DMS114 treated with DMSO at 0.1 percent for 48 hours (cell line): ENCODE measurements around the gene STXBP6.
"Not testable (repeated sequence)": the region's sequence is repeated elsewhere in the genome, so short reads cannot be mapped to it uniquely, and the experiment has no call there.

Source experiments
- DNase-seq: peaks from one replicate; lab custom pipeline; 2025; ENCODE audit not compliant: unreplicated experiment; lab: John Stamatoyannopoulos, UW

The STXBP6 gene

DNA sequence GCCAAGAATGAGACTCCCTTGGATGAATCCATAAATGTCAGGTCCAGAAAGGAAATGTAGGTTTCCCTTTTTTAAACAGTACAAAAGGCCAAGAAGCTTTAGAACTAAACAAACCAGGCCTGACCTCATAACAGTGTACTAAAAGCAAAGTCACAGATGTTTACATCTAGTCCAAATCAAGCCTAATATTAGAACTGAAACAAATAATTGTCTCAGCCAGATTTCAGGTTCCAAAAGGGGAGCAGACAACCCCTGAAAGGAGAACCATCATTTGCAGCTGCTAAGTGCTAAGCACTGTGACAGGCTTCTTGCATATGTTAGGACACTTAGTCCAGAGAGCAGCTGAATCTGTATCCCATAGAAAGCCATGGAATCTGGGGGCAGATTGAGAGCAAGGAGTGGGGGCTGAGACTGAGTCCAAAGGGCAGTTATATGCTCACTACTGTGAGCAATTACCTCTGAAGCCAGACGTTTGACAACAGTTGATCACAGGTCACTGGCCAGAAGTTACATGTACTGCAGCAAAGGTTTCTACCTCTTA, 90.1 kb downstream of the STXBP6 start:
- DNase-seq: no peak

DNA sequence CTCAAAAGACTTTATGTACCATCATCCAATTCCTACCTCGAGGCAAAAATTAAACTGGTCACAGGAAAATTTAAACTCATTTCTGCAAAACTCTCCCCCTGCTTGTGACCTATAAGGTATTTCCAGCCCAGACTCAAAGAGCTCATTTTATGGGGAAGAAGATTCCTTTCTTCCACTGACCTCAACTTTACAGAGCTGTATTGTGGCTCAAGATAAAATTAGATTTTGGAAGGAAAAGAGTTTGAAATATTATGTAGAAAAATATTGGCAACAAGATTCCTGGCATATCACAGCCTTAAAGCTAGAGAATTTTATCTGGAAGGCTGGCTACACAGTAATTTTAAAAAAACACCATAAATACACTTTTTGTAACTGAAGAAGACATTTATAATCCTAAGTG, 91.7 kb downstream of the STXBP6 start:
- no peak for DNase-seq

DNA sequence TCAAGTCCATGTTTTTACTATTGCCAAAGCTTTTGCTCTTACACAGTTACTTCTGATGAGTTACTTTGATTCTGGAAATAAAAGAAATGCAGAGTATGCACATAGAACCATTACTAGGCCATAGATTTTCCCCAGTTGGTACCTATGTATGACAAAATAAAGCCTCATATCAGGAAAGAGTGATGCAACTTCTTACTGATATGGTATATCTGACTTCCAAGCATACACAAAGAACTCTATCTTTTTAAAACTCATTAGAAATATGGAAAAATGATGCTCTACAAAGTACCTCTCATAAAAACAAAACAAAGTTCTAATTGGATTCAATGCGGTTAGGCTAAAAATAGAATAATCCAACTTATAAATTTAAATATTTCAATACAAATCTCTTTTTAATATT, 92.1 kb downstream of the STXBP6 start:
- no peak for DNase-seq

DNA sequence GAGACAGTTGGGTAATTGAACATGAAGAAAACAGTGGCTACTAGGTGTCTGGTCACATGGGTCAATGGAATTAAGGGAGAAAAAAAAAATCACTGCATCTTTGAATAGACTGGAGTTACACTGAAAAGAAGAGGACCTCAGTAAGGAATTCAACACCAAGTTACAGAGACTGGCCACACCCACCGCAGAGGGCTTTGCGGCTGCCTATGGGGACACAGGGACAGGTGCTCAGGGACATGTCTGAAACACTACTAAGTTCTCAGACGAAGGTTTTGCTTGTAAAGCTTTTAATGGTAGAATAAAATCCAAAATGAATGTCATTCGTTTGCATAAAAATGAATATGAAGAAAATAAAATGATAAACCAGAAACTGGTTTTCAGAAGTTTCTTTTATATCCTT, 93.8 kb downstream of the STXBP6 start:
- DNase-seq: no peak

DNA sequence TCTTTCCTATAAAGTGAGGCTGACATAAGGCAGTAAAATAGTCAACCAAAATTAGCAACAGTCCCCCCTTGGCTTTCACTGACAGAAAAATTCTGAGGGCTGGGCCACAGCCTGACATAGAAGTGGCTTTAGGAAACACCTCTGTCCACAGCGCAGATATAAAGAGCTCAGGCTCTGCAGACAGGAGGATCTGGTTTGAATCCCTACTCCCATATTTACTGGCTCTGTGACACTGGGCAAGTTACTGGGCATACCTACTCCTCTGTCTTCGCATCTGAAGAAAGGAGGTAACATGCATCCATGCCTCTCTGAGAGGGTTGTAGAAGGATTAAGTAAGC, 95.3 kb downstream of the STXBP6 start:
- DNase-seq: no peak

DNA sequence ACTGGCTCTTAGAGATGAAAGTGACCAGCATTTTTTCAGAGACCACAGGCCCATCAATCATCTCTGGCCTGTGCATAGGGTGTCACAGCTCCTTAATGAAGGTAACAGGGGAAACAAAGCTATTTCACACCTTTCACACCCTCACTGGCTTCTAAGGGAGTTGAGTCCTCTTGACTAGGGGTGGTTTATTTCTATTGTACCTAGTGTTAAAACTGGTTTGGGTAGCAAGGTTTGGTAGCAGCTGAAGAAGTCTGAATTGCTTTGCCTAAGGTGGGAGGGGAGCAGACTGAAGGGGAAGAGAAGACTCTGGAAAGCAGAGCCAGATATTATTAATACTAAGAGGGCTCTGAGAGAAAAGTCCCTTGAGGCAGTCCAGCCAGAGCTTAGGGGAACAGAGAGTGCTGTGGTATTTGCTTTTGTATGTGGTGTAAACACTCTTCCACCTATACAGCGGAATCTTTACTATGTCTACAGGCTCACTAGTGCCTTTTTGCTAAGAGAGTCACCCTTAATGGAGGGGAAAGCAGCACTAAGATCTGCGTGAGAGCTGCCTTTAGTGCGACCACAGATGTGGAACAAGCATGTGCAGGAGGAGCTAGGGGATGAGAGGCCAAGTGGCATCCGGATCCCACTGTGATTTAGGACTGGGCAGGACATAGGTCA, 95.8 kb downstream of the STXBP6 start:
- DNase-seq: no peak

DNA sequence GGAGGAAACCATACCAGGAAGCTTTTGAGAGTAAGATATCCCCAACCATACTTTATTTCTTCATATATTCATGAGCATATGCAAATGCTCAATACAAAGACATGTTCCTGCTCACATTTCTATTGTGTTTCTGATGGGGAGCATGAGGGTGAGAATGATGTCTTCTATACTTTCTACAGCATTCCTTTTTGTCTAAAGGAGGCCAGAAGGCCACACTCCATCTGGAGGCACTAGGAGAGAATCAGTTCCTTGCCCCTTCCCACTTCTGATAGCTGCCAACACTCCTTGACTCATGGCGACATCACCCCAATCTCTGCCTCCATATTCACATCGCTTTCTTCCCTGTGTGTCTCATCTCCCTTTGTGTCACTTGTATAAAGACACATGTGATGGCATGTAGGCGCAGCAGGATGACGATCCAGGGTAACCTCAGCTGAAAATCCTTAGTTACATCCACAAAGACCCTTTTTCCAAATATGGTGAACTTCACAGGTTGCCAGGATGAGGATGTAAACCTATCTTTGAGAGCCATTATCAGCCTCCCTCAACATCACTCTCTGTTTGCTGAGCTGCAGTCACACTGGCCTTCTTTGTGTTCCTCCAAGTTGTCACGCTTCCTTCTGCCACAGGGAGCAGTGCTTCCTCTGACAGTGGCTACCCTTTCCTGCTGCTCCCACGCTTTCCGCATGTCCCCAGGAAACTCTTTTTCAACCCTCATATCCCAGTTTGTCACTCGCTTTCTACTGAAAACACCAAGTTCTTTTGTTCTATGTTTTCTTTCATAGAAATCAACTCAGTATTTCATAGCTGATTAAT, 96.9 kb downstream of the STXBP6 start:
- DNase-seq: no peak

DNA sequence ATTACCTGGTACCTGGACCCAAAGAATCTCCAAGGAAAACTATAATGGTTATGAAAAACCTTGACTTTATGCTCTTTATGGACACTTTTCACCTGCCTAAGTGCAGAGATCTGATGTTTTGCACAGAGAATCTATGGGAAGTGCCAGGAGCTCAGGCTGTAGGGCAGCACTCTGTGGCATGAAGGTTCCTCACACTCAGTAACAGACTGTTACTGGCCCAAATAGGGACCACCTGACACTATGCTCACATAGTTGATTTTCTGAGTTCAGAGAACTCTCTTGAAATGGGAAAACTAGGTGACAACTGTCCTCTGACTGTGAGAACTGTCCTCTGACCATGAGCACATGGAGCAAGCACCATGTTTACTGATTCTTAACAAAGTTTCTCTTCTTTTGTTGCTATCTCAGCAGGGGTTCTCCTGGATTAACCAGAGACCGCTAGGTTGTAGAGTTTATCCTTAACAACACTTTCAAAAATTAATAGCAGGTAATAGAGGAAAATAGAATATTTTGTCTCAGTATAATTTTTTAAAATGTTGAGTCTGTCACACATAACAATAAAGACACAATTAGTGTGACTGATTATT, 101.6 kb downstream of the STXBP6 start:
- DNase-seq: no peak

DNA sequence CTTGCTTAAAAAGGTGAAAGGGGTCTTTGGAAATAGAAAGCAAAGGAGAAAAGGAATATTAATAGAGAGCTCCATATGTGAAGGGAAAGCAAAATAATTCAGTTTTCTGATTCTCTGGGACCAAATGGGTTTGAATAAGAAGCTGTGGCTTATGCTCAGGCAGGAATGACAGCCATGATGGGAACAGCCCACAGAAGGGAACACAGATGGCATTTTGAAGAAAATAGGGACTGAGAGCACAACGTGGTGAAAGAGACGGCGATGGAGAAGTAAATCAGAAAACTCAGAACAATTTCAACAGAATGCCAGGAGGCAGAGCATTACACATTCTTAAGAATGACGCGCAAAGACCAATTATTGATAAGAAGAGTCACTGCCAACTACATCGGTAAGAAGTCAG, 102.8 kb downstream of the STXBP6 start:
- DNase-seq: no peak

DNA sequence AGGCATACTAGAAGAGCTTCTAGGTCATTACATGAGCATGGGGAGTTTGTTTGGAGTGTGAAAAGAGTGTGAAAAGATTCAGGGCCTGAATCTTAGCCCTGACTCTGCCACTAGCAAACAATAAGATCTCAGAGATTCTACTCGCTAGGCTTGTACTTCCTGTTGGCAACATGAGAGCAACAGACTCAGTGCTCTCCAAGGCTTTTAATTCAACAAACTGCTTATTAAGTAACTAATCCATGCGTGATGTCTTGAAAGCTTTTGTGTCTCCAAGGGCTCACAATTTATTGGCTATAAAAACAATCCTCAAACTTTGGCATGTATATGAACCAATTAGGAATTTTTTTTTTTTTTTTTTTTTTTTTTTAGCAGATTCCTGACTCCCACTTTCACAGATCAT, 105.1 kb downstream of the STXBP6 start:
- no peak for DNase-seq

DNA sequence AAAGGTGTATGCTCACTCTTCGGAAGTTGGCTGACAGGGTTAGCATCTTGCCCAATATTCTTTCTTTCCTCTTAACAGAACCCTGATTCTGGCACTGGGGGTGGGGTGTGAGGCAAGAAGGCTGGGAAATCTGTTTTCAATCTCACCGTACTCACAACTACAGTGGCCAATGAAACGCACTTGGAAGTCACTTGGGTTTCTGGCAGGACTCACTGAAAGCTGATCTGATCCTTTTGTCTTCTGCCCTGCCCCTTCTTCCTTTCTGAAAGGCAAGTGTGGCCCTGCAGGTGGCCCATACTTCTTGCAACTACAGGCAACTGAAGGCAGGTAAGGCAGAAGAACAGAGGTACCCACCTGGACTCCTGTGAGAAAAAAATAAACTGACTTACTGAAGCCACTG, 106.9 kb downstream of the STXBP6 start:
- DNase-seq: no peak

DNA sequence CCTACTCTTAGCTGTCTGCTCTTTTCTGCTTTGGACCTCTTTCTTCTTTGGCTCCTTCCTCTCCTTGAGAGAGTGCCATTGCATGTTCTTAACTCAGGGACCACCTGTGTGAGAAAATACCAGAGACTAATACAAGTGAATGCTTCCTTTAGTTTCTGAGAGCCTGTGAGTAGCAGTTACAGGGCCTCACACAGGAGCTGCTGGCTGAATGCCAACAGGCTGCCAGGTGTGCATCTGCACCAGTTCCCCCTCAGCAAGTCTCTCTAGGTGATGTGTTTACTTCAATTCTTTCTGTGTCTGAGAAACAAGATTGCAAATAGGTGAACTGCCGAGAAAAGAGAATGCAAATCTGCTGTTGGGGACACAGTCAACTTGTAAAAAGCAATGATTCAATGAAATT, 108.2 kb downstream of the STXBP6 start:
- no peak for DNase-seq

DNA sequence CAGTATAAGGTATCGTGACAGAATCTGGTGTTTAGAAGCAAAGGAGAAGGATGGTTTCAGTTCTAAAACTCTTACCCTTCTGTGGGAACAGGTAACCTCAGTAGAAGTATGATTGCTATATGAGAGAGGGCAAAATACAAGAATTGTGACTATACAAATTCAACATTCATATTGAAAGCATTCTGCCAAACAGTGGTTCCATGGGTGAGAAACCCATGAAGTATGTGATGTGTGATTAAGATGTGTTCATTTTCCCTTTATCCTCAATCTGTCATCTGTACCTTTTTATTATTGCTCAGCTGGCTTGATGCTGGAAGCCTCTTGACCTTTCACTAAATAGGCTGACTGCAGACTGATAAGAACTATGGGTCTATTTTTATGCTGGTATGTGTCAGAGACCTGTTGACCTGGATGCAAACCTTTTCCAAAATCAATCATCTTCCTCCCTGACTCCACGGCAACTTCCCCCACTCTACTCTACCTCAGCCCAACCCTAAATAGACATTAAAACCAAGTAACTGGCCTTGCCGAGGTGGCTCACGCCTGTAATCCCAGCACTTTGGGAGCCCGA, 109.6 kb downstream of the STXBP6 start:
- no peak for DNase-seq

DNA sequence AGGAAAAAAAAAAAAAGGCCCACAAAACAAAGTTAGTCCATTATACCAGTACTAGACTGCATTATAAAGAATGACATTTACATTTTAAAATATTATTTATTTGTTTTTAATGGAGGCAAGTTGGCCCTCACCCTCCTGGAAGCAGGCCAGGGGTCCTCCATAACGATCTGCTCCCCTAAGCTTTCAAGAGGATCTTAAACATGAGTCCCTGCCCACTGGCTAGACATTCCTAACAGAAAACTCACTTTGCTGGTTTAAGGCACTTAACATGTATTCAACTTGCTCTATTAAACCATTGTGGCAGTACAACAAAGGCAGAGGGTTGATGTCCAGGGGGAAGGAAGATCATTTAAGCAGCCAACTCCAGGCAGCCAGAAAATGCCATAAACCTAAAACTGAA, 111.4 kb downstream of the STXBP6 start:
- no peak for DNase-seq

DNA sequence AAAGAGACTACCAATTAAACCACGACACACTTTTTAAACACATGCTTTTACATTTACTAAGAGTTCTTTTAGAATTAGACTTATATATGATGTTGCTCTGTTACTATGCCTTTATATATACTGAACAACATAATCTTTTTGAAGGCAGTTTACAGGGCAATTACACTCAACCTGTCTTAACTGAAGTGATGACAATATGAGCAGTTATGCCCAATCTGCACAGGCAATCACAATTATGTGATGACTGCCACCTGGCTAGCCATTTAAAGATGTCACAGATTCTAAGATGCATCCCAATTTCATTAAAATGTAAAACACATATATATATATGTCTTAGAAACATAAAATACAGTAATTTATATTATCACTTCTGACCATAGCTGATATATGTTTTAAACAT, 112.6 kb downstream of the STXBP6 start:
- no peak for DNase-seq

DNA sequence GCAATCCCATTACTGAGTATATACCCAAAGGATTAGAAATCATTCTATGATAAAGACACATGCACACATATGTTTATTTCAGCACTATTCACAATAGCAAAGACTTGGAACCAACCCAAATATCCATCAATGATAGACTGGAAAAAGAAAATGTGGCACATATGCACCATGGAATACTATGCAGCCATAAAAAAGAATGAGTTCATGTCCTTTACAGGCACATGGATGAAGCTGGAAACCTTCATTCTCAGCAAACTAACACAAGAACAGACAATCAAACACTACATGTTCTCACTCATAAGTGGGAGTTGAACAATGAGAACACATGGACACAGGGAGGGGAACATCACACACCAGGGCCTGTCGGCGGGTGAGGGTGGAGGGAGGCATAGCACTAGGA, 113.2 kb downstream of the STXBP6 start:
- DNase-seq: not testable (repeated sequence)

DNA sequence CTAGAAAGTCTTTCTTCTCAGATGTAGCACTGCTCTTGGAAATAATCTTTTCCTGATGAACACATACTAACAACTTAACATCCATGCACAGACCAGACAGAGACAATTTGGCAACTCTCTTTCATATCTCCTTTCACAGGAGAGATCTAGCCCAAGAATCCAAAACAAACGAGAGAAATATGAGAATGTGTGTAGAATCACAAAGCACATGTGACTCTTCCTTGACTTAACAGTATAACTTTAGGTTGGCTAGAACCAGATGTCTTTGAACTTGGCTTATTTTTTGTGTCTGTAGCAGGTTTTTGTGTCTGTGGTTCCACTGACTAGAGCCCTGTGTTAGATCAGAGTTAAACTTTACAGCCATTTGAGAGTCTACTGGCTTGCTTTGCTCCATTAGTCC, 114.2 kb downstream of the STXBP6 start:
- DNase-seq: no peak

DNA sequence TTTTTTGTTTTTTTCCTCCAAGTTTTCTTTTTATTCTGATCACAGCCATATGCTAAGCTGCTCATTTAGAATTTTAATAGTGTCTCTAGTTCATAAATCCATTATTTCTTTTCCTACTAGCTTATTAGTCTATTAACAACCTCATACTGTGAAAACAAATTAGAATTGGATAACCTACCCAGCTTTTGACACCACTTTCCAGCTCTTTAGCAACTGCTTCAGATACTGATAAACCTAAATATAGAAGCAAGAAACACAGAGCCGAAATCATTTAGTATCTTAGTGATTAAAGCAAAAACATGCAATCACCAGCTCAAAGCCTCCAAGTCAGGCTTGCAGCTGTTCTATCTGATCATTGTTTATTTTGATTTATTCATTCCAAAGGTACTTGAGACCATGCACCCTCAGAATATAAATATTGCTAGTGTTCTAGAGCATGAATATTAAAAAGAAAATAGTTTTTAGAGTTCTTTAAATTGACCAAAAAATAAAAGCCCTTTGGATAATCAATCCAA, 121.5 kb downstream of the STXBP6 start:
- no peak for DNase-seq

DNA sequence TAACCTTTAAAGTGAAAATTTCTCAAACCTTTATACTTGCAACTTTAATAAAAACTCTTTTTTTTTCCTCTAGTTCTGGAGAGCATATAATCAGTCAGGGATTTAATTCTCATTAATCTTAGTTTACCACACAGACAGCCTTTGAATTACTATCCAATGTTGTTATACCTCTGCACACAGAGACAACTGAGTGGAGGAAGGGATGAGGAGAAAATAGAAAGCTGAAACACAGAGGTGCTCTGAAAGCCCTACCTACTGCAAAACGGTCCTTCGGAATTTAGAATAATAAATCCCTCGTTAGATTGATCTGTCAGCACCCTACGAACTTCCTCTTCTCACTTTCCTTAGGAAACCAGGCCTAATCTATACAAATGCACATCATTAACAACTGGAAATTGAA, 122.1 kb downstream of the STXBP6 start:
- DNase-seq: no peak

DNA sequence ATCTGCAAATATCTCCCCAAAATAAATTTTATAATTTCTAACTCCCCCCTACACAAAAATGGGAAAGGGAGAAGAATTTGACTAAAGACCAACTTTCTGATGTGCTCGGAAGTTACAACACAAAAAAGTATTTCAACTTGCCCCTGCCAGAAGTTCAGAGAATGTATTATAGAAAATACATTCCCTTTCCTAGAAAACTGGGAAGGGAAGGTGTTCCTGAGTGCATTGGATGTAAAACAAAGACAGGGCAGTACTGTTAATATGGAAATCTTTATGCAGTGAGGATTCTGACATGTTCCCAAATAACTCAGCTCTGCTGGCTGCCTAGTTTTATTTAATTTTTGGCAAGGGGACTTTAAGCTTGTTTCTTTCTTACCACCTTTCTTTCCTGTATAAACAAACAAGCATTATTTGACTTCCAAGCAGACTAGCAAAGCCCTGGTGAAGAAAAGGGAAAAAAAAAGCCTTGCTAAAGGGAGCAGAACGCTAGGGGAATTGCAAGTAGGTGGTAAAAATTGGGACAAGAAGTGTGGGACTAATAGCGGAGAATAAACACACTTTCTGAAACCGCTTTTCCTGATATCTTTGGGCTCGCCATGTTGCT, 124.1 kb downstream of the STXBP6 start:
- no peak for DNase-seq

DNA sequence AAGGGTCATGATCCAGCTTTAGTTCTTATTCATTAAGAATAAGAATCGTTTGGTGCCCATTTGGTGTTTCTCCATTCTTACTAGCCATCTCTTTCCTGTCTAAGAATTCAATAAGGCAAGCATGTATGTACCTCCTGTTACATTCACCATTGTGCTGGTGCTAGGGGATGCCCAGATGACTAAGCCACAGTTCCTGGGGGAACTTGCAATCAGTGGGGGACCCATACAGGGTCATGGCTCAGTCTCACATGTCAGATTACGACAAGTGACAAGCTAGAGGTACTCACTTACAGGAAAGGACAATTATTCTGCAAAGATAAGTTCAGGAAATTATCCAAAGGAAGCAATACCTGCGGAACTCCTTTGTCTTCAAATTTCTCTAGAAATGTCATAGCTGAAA, 125.4 kb downstream of the STXBP6 start:
- DNase-seq: no peak
